Measurements from ENCODE around the gene TMEM214. TPM values are rescaled to one million over a fixed set of nuclear protein-coding genes. Genes with fewer than 3 reads are reported as not detected.

TMEM214 gene
- total RNA-seq, 1 experiment from 2014 or later = 32.0 TPM

- no peak for DNase-seq (ENCODE audit: extremely low read depth, low read depth)
Measured at GRCh38 chr2:27081984-27082772, 49.4 kb downstream of the TMEM214 start.

- DNase-seq (ENCODE audit: extremely low read depth, low read depth) = no peak
Measured at GRCh38 chr2:27082773-27083409, 50.1 kb downstream of the TMEM214 start.

DNA sequence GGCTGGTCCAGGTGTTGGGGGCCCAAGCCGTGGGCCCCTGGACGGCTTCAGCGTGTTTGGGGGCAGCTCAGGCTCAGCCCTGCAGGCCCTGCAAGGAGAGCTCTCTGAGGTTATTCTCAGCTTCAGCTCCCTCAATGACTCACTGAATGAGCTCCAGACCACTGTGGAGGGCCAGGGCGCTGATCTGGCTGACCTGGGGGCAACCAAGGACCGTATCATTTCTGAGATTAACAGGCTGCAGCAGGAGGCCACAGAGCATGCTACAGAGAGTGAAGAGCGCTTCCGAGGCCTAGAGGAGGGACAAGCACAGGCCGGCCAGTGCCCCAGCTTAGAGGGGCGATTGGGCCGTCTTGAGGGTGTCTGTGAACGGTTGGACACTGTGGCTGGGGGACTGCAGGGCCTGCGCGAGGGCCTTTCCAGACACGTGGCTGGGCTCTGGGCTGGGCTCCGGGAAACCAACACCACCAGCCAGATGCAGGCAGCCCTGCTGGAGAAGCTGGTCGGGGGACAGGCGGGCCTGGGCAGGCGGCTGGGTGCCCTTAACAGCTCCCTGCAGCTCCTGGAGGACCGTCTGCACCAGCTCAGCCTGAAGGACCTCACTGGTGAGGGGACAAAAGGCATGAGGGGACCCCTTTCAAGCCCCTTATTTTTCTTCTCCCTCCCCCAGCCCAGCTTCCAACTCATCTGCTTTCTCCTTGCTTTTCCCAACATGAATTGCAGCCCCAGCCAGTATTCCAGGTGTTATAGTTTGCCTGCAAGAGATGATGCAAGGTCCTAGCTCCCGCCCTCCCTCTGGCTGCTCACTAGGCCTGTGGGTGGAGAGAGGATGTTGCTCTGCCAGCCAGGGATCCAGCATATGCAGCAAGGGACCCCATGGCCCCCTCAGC is 50.9 kb downstream of the TMEM214 start:
- DNase-seq (ENCODE audit: extremely low read depth, low read depth) = no peak

- no peak for DNase-seq (ENCODE audit: extremely low read depth, low read depth)
Measured at GRCh38 chr2:27084297-27085061, 51.7 kb downstream of the TMEM214 start.

DNA sequence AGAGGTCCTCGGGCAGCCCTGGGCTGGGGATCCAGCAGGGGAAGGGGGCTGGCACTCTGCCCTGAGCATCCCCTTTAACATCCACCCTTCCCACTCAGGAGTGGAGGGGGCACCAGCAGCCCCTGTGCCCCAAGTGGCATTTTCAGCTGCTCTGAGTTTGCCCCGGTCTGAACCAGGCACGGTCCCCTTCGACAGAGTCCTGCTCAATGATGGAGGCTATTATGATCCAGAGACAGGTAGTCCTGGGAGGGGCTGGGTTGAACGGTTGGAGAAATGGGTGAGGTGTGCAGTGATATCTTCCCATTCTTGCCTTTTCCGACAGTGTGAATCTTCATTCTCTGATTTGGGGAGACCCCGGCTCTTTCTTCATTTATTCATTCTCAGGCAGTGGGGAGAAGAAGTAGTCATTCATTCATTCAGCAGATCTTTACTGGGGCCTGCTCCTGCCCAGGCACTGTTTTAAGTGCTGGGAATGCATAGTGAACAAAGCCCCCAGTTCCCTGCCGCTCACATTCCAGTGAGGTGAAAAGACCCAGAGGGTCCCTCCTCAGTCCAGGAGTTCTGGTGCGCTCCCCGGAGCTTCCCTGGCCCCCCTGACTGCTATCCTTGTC is 52.4 kb downstream of the TMEM214 start:
- no peak for DNase-seq (ENCODE audit: extremely low read depth, low read depth)

DNA sequence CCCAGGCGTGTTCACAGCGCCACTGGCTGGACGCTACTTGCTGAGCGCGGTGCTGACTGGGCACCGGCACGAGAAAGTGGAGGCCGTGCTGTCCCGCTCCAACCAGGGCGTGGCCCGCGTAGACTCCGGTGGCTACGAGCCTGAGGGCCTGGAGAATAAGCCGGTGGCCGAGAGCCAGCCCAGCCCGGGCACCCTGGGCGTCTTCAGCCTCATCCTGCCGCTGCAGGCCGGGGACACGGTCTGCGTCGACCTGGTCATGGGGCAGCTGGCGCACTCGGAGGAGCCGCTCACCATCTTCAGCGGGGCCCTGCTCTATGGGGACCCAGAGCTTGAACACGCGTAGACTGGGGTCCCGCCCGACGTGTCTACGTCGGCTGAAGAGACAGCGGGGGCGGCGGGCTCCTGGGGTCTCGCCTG is 52.9 kb downstream of the TMEM214 start:
- peak; percentile 76 for DNase-seq (ENCODE audit: extremely low read depth, low read depth)

- DNase-seq (ENCODE audit: extremely low read depth, low read depth) = peak; percentile 92
Measured at GRCh38 chr2:27086090-27086723, 53.4 kb downstream of the TMEM214 start.

DNA sequence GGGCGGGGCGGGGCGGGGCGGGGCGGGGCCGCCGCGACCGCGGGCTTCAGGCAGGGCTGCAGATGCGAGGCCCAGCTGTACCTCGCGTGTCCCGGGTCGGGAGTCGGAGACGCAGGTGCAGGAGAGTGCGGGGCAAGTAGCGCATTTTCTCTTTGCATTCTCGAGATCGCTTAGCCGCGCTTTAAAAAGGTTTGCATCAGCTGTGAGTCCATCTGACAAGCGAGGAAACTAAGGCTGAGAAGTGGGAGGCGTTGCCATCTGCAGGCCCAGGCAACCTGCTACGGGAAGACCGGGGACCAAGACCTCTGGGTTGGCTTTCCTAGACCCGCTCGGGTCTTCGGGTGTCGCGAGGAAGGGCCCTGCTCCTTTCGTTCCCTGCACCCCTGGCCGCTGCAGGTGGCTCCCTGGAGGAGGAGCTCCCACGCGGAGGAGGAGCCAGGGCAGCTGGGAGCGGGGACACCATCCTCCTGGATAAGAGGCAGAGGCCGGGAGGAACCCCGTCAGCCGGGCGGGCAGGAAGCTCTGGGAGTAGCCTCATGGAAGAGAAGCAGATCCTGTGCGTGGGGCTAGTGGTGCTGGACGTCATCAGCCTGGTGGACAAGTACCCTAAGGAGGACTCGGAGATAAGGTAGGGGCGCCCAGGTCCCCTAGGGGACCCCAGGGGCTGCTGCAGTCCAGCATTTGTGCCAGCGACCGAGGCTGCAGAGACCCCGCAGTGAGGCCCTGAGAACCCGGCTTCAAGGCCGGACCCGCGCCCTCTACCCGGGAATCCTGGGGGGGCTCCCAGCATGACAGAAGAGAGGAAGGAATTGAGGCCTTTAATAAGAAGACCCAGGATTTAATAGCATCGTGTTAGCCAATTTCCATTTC is 54.2 kb downstream of the TMEM214 start, which contains the start of gene KHK:
KHK (plus strand) TSS at position 49 of the 870 bp plus-strand sequence; CDS start at position 537, 488 bp downstream.
- DNase-seq (ENCODE audit: extremely low read depth, low read depth) = peak; percentile 11

- DNase-seq (ENCODE audit: extremely low read depth, low read depth) = no peak
Measured at GRCh38 chr2:27087823-27088410, 55.2 kb downstream of the TMEM214 start.

DNA sequence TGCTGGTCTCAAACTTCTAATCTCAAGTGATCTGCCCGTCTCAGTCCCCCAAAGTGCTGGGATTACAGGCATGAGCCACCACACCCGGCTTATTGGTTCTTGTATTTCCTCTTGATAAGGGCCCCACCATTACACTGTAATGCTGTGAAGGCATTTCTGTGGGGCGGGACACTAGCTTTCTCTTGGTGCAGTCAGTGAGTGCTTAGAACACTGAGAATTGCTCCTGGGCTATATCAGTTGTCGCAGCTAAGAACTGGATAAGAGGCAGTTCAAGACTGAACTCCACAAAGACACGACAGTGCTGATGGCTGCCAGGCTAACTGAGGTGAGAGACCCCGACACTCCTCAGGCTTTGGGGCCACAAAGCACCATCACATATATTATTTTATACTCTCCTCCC is 55.9 kb downstream of the TMEM214 start:
- DNase-seq (ENCODE audit: extremely low read depth, low read depth) = no peak

DNA sequence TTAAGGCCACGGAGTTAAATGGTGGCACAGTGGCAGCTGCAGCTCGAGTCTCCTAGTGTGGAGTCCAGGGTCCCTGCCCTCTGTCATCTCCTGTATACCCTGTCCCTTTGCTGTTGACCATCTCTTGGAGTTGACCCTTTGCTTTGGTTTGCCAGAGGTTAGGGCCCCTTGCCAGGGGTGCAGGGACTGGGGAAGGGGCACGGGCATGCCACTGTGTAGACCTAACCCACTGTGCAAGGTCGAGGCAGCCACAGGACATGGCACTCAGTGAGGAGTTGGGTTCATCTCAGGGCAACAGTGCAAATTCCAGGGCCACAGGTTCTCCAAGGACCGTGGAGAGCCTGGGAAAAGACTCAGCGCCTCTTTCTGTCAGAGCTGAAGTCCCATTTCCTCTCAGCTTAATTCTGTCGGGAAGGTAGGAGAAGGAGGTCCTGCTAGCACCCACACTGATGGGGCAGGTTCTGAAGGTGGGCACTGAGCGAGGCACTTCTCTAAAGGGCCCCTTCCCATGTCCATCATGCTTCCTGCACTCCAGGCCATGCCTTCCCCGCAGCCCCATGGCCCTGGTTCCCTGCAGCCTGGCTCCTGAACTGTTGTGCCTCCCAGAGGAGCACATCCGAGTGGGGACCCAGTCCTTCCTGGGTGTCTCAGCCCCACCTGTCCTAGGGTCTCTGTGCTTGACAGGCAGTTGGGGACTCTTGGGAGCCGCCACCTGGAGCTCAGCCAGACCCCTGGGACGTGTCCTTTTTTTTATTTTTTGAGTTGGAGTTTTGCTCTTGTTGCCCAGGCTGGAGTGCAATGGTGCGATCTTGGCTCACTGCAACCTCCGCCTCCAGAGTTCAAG is 56.6 kb downstream of the TMEM214 start:
- DNase-seq (ENCODE audit: extremely low read depth, low read depth) = no peak

Other genes with a start within 250 kb of the TMEM214 start
- gene CENPA, start 246.9 kb upstream of the TMEM214 start, total RNA-seq (2014; rRNA removed; shearing (Covaris generic)) = 24.2 and 31.9 TPM in 2 replicates
- 0.02 TPM in 1 of 2 replicates, not detected in the other for gene DPYSL5, start 184.8 kb upstream of the TMEM214 start, total RNA-seq (2014; rRNA removed; shearing (Covaris generic))
- 4.0 and 5.1 TPM in 2 replicates for gene MAPRE3, start 62.3 kb upstream of the TMEM214 start, total RNA-seq (2014; rRNA removed; shearing (Covaris generic))
- 35.4 and 39.5 TPM in 2 replicates for gene AGBL5, start 18.7 kb downstream of the TMEM214 start, total RNA-seq (2014; rRNA removed; shearing (Covaris generic))
- gene OST4, start 38.7 kb downstream of the TMEM214 start, total RNA-seq (2014; rRNA removed; shearing (Covaris generic)) = 255 and 293 TPM in 2 replicates
- gene EMILIN1, start 45.6 kb downstream of the TMEM214 start, total RNA-seq (2014; rRNA removed; shearing (Covaris generic)) = 0.22 TPM in 1 of 2 replicates, not detected in the other
- gene KHK, start 53.8 kb downstream of the TMEM214 start, total RNA-seq (2014; rRNA removed; shearing (Covaris generic)) = 1.2 and 1.7 TPM in 2 replicates
- gene CGREF1, start 86.2 kb downstream of the TMEM214 start, total RNA-seq (2014; rRNA removed; shearing (Covaris generic)) = 43.2 and 45.2 TPM in 2 replicates
- gene ABHD1, start 90.8 kb downstream of the TMEM214 start, total RNA-seq (2014; rRNA removed; shearing (Covaris generic)) = 1.4 and 1.7 TPM in 2 replicates
- gene PREB, start 101.7 kb downstream of the TMEM214 start, total RNA-seq (2014; rRNA removed; shearing (Covaris generic)) = 52.5 and 53.3 TPM in 2 replicates
- not detected in 2 replicates for gene PRR30, start 106.4 kb downstream of the TMEM214 start, total RNA-seq (2014; rRNA removed; shearing (Covaris generic))
- not detected in 2 replicates for gene TCF23, start 116.0 kb downstream of the TMEM214 start, total RNA-seq (2014; rRNA removed; shearing (Covaris generic))
- 219 and 271 TPM in 2 replicates for gene ATRAID, start 179.1 kb downstream of the TMEM214 start, total RNA-seq (2014; rRNA removed; shearing (Covaris generic))
- gene SLC5A6, start 179.3 kb downstream of the TMEM214 start, total RNA-seq (2014; rRNA removed; shearing (Covaris generic)) = 49.7 and 51.8 TPM in 2 replicates
- 34.1 and 38.5 TPM in 2 replicates for gene CAD, start 184.4 kb downstream of the TMEM214 start, total RNA-seq (2014; rRNA removed; shearing (Covaris generic))
- gene SLC30A3, start 230.1 kb downstream of the TMEM214 start, total RNA-seq (2014; rRNA removed; shearing (Covaris generic)) = 0.50 and 0.75 TPM in 2 replicates
- not detected in 2 replicates for gene DNAJC5G, start 242.5 kb downstream of the TMEM214 start, total RNA-seq (2014; rRNA removed; shearing (Covaris generic))
- 0.12 TPM in 1 of 2 replicates, not detected in the other for gene TRIM54, start 249.5 kb downstream of the TMEM214 start, total RNA-seq (2014; rRNA removed; shearing (Covaris generic))

All from NCI-H460 (cell line).